Activated CD8-positive, alpha-beta memory T cell treated with anti-CD3 and anti-CD28 coated beads, Interleukin-2, amount 50 U/mL, for 1 hour (primary cell): Measurements from ENCODE around the gene CRYGC.

Experiments used
- DNase-seq: peaks from one replicate; pipeline ENCODE4 v3.0.0-alpha.2; 2020; ENCODE audit errors: extremely low read depth

The CRYGC gene

DNA sequence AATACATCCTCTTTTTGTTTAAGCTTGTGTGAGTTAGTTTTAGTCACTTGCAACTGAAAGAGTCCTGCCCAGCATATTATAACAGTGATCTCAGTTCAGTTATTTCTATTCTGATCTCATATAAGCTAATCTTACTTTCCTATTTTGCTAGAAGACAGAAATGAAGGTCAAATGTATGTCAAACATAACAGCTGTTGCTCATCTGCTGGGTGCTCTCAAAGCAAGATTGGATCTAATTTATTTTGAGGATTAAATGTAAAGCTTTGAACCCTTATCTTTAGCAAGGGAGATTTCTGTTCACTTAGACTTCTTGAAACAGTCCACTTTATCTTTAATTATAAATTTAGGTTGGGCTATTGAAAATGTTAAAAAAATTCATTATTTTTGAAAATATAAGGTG is 36.5 kb downstream of the CRYGC start:
- DNase-seq = no peak

DNA sequence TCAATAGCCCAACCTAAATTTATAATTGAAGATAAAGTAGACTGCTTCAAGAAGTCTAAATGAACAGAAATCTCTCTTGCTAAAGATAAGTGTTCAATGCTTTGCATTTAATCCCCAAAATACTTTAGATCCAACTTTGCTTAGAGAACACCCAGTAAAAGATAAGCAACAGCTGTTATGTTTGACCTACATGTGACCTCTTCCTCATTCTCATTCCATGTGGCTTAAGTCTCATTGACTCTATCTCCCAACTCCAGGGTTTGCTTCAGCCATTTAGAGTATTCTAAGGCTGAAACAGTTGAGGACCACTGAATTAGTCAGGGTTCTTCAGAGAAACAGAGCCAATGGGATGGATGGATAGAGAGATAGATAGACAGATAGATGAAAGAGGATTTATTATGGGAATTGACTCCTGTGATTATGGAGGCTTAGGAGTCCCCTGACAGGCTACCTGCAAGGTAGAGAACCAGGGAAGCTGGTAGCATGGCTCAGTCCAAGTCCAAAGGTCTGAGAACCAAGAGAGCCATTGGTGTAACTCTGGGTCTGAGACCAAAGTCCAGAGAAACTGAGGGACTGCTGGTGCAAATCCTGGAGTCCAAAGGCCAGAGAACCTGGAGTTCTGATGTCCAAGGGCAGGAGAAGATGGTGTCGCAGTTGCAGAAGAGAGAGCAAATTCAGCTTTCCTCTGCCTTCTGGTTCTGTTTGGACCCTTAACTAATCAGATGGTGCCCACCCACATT is 37.4 kb downstream of the CRYGC start:
- no peak for DNase-seq

DNA sequence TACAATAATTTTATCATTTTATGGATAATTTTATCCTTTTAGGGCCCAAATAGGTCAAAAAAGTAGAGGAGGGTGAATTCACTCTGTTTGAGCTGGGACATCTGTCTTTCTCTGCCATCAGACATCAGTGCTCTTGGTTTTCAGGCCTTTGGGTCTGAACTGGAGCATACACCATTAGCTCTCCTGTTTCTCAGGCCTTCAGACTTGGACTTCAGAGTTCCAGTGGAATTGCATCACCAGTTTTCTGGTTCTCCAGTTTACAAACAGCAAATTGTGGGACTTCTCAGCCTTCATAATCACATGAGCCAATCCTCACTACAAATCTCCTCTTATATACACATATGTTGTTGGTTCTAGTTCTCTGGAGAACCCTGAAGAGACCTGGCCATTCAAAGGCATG is 39.2 kb downstream of the CRYGC start:
- DNase-seq = no peak

DNA sequence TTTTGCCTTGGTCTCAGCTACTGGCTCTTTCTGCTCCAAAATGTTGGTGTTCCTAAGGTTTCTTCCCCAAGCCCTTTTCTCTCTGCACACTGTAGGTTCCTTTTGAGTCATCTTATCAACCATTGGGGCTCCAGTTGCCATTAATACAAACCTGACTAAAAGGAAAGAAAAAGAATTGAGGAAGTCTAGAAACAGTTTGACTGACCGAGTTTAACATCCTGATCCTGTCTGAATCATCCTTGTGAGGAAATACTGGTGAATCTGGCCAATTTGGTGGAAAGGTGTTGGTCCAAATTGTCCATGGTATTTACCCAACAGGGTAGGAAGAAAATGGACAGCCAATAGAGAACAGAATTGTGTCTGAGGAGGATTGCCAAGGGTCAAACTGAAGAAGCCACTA is 43.6 kb downstream of the CRYGC start:
- no peak for DNase-seq

DNA sequence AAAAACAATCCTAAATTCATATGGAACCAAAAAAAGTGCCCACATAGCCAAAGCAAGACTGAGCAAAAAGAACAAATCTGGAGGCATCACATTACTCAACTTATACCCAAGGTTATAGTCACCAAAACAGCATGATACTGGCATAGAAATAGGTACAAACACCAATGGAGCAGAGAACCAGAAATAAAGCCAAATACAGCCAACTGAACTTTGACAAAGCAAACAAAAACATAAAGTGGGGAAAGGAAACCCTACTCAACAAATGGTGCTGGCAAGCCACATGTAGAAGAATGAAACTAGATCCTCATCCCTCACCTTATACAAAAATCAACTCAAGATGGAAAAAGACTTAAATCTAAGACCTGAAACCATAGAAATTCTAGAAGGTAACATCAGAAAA is 45.8 kb downstream of the CRYGC start:
- DNase-seq = no peak
